Measurements from ENCODE around the gene LUZP1.

LUZP1 gene

DNA sequence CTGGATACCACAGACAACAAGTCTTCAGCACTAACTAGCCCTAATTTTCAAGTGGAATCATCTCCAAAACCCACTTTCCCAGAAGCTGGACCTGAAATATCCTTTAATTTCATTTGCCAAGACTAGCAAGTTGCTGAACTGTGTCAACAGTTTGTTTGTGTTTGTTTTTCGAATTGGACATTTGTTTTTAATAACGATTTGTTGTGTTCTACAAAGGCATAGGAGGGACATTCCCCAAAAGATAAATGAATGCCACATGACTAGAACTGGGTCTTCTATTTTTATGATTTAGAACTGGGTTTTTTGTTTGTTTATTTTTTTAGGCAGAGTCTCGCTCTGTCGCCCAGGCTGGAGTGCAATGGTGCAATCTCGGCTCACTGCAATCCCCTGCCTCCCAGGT lies 17.9 kb downstream of the LUZP1 start:
- DNase-seq: no peak

DNA sequence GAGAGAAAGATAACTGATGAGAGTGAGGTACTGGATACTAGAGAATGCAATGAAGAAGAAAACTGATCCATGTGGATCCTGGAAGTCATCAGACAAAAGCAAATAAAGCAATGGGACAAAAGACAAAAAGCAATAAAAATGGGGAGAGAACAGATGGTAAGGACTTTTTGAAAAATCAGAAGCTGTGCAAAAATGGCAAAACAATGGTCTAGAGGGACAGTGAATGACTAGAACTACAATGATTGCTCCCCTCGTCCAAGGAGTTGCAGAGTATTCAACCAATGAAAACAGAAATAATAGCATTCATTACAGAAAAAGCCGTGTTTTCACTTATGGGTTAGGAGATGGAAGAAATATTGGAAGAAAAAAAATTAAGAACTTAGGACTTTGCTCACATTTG lies 18.5 kb downstream of the LUZP1 start:
- no peak for DNase-seq

DNA sequence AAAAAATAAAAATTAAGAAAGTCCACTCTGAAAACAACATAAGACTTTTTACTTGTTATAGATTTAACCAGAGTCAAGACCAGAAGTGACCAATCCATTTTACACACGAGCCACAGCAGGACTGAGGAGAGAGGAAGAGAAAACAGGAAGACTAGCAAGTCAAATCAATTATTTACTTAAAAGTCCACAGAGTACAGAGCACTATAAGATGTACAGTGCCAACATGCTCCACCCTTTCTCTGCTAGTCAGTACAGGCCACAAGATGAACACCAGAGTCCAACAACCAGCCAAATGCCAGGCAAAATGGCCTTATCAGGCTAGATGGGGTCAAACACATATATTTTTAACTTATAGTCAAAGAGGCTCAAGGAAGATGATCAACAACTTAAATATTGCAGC lies 19.5 kb downstream of the LUZP1 start:
- DNase-seq: no peak

DNA sequence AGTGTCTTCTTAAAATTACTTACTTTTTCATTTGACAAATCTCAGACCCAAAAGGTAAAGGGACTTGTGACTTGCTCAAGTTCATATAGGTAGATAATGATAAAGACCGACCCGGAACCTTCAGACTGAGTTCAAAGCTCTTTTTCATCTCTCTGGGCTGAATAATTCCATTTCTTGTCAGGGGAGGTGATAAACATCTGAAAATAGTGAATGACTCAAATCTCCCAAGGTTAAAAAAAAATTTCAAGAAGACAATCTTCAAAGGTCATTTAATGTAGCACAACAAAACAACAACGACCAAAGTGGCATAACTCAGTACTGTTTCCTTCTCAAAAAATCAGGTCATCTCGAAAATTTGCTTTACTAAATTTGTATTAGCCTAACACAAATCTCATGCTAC lies 20.6 kb downstream of the LUZP1 start:
- DNase-seq: no peak

DNA sequence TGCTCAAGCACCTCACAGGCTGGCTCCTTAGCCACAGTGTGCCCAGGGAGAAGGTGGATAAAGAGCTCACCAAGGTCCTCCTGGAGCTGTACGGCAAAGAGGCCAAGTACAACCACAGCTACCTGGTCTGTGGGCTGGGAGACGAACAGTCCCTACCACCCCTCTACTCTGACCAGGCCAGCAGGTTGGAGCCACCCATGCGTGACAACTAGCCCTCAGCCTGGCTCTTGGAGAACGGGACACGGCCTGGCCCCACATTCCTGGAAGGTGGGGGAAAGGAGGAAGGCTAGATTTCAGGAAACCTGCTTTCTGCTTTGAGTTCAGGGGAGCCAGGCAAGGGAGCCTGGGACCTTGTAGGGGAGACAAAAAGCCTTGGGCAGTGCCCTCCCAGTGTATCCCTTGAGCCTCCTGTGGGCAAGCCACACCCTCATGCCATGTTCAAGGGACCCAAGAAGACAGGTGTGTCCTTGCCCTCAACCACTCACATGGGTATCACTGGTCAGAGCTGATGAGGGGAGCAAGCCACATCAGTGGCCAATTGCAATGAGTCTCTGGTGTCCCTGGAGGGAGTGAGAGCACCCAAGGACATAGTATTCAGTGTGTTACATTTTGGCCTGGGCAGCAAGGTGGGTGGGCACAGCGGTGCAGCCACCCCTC lies 27.6 kb downstream of the LUZP1 start:
- DNase-seq: no peak

DNA sequence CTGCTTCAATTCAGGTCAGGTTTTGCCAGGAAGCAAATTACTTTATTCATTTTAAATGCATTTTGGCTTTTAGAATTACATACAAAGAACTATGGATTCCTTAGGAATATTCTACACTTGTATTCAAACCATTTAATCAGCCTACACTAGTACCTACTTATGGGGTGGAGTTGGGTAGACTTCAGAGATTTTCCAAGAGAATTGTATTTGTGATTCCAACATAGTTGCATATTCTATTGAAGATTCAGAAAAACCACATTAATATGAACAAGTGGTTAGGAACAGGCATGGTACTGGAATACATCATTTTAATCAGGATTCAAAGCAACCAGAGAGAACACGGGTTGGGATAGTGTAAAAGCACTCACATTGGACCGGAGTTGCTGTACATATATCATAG lies 33.4 kb downstream of the LUZP1 start:
- DNase-seq: no peak

DNA sequence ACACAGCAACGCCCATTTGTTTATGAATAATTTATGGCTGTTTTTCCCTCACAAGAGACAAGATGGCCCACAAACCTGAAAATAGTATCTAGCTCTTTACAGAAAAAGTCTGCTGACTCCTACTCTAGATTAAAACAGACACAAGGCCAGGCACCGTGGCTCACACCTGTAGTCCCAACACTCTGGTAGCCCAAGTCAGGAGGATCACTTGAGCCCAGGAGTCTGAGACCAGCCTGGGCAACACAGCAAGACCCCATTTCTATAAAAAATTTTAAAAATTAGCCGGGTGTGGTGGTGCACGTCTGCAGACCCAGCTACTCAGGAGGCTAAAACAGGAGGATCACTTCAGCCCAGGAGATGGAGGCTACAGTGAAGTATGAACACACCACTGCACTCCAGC lies 34.6 kb downstream of the LUZP1 start:
- no peak for DNase-seq

DNA sequence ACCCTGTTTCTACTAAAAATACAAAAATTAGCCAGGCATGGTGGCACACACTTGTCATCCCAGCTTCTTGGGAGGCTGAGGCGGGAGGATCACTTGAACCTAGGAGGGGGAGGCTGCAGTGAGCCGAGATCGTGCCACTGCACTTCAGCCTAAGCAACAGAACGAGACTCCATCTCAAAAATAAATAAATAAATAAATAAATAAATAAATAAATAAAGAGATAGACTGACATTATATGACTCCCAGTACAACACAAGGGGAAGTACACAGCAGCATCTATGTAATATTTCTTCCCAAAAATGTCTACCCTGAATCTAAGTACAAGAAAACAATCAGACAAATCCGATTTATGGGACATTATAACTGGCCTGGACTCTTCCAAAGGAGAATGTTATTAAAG lies 35.1 kb downstream of the LUZP1 start:
- DNase-seq: no peak

DNA sequence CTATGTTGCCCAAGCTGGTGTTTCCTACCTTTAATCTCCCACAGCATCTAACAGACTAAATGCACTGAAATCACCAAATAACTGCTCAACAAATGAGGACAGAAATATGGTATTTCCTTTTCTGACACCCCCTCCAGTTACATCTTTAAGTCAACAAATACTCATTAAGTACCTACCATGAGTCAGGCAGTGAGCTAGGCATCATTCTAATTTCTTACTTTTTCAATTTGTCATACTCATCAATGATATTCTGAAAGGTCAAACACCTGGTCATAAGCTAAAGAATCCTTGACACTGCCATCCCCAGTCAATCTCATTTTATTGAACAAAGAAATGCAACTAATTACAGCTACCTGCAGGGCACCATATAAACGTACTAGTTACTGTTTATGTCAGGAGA lies 36.6 kb downstream of the LUZP1 start:
- DNase-seq: no peak

DNA sequence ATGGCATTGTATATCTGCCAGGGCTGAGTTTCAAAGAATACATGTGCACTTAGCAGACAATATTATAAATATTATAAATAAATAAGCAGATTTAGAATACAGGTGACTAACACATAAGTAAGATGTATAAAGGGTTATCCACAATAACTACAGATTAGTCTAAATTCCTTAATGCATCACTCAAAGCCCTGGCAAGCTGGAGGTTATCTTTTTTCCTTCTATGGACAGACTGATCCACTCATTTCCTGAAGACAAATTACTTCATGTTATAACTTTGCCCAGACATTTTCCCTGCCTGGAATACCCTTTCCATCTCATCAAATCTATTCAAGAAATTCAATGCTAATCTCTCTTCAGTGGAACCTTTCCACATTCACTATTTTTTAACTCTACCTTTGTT lies 38.8 kb downstream of the LUZP1 start:
- no peak for DNase-seq

DNA sequence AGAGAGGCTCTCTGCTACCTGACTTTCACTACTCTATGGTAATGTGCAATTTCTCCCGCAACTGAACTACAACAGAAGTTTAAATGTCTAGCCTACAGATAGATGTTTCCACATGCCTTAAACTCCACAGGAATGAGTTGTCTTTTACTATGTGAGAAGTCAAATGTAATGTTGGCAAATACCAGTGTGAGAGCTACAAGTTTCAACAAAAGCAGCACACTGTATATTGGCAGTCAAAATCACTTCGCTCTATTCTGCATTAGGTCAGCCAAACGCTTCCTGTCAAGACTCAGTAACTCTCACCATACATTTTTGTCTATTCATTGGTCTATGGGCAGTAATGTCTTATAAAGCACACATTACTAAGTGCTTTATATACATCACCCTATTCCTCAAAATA lies 41.9 kb downstream of the LUZP1 start:
- no peak for DNase-seq

DNA sequence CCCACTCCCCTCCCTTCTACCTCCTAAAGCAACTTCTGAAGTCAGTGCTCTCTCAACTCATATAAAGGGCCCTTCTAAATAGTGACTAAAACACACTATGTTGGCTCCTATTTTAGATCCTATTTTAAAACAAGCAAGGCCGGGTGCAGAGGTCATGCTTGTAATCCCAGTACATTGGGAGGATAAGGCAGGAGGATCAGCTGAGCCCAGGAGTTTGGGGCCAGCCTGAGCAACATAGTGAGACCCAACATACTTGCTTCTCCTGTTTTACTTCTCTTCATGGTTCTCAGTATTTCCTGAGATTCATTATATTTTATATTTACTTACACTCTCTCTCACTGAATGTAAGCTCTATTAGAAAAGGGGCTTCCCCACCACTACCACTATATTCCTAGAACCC lies 42.5 kb downstream of the LUZP1 start:
- no peak for DNase-seq

DNA sequence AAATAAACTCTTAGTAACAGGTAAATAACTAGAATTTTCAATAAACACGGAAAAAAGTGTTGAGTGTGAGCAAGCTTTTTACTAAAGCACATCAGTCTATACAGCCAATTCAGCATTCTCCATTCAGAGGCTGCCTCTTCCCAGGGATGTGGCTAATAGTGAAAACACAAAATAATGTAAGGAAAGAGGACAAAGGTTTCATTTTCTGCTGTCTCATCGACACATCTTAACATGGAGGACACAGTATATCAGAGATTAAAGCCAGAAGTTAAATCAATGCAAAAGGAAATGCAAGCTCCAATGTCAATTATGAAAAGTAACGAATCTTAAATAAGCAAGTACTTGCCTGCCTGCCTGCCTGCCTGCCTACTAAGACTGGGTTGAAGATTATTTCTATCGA lies 43.2 kb downstream of the LUZP1 start:
- no peak for DNase-seq

DNA sequence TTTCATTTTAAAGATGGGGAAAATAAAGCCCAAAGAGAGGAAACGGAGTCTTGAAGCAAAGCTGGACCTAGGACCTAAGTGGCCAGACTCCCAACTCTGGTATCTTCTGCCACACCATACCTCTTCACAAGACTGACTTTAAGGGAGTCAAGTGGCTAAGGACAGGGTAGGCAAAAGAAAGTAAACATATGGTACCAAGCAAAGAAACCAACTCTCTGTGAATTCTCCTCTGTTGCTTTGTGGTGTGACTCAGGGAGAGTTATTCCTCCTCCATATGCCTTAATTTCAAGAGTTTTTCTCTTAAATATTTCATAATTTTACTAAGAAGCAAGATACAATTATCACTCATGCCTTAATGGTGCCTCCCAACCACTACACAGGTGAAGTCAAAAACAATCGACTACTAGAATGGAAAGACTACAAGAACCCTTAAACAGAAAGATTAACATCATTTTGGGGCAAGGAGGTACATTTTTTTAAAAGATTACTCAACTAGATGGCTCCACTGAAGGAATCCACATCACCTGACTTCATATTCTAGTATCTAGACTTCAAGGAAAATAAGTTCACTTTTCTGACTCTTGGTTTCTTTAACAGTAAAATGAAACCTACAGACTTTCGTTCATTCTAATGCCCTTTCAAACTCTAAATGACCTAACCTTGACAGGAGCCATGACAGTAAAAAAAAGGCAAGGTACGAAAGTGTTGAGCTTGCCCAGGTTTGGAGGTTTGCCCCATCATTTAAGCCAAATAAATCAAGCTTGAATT lies 44.2 kb downstream of the LUZP1 start:
- no peak for DNase-seq

DNA sequence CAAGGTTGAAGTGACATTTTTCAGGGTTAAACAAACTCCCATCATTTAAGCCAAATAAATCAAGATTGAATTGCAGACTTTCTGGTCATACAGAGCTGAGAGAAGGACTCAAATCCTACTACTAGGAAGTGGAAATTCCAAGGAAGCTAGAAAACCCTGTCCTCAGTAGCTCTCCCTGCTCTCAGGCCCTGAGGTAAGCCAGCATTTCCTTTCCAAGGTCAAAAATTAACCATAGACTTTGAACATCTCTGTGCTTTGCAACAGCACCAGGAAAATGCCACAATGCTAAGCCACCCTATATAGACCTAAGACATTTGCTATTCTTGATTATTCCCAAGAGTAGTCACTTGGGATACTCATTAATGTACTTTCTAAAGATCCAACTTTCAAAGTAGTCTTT lies 45.1 kb downstream of the LUZP1 start:
- DNase-seq: no peak

DNA sequence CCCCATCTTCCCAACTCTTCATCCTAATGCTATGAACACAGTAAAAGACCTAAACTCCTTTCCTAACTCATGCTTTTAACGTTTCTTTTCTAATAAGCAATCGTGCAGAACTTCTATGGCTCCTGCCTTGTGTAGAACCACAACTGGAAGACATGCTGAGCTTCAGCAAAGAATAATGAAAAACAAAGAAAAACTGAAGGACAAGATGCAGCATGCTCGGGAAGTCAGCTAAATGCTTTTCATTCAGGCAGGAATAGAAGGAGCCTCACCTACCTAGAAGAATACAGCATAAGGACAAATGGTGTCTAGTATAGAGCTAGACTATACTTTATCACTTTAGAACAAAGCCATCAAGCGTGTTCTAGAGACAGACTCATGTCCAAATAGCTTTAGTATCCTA lies 45.9 kb downstream of the LUZP1 start:
- DNase-seq: no peak

DNA sequence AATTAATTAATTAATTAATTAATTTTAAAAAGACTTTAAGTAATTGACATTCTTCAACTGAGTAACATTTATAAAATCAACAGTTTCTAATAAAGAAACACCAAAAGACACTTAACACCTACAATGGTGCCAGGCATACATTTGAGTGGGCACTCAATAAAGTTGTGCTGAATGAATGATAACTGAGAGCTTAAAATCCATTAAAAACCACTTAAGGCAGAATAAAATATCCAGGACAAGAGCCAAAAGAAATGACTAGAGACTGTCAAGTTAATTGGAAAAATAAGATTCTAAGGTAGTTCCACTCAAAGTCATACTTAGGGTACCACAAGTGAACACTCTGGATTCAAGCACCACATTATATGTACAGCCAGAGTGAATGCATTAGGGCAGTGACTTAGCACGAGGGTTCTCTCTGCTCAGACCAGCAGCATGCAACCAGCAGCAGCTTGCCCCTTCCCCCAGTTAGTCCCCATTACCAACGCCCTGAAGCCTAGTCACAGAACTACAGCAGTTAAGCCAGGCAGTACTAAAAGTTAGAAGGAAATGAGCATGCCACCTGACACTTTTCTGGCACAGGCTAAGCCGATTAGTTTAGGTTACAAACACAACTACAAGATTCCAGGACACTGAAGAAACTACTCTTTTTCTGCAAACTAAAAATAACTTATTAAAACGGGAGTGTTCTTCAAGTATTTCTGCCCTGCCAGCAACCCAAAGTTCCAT lies 46.5 kb downstream of the LUZP1 start:
- no peak for DNase-seq

DNA sequence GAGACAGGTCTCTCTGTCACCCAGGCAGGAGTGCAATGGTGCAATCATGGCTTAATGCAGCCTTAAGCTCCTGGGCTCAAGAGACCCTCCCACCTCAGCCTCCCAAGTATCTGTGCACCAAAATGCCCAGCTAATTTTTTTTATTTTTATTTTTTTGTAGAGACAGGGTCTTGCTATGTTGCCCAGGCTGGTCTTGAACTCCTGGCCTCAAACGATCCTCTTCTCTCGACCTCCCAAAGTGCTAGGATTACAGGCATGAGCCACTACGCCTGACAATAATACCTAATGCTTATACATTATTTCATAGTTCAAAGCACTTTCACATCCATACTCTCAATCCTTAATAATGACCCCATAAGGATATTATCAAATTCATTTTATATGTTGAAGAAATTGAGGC lies 48.3 kb downstream of the LUZP1 start:
- no peak for DNase-seq

DNA sequence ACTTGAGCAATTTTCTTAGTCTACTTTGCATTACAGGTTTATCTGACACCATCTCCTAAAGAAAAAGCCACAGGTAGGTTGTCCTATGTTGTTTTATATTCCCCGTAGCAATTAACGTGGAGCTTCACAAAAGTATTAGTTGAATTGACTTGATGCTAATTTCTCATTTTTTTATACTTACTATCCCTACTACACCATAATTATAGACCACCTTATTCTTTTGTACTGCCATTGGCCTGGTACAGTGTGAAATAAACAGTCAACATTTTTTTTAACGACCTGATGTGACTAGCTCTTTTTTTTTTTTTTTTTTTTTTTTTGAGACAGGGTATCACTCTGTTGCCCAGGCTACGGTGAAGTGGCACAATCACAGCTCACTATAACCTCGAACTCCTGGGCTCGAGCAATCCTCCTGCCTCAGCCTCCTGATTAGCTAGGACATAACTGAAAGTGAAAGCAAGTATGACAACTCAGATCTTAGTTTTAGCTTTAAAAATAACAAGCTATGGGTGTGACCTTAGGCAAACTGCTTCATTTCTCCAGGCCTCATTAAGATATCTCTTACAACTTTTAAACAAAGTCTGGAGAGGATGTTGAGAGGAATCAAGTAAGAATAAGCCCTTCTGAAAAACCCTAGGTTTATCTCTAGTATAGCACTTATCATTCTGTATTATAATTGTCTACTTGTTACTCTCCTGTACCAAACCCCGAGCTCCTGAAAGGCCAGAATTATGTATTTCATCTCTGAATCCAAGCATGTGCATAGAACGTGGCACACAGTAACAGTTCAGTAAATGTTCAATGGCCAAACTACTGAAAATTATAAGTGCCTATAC lies 49.5 kb downstream of the LUZP1 start:
- DNase-seq: no peak

DNA sequence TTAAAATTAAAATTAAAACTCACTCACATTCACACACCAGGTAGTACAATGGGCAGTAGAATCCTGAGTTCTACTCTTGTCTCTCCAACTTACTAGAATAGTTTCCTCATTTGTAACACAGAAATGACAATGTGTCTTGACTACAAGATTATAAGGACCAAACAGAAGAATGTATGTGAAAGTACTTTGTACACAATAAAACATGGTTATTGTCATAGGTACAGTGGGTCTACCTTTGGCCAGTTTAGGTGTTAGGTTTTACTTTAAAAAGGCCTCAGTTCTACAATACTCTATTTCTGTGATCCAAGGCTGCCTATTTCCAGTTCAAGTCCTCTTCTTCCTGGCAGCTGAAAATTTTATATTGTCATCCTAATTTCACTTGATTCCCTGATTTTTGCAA lies 50.2 kb downstream of the LUZP1 start:
- no peak for DNase-seq

DNA sequence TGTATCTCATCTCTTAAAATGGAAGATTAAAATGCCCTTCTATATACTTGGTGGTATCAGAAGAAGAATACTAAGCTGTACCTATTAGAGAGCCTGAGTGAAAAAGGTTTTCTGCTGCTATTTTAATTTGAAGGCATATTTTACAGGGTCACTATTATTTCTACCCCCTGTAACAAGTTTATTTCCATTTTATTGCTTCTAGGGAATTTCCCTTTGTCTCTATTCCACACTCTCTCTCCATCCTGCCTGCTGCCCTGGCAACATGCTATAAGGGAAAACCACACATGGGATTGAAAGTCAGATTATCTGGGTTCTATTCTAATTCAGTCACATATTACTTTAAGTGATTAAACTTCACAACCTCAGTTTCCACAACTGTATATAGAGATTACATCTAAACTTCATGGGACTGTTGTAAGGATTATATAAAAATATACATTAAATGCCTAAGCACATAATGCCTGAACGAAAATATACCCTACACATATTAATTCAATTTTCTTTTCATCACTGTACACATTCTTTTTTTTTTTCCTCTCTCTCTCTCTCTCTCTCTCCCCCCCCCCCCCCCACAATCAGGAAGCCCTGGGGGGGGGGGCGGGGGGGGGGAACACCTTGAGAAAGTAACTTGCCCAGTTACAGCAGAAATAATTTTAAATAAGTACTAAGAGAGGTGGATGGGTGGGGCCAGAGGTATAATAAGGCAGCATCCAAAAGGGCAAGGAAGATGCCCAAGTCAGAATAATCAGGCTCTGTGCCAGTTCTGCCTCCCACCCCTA lies 51.5 kb downstream of the LUZP1 start:
- DNase-seq: no peak

DNA sequence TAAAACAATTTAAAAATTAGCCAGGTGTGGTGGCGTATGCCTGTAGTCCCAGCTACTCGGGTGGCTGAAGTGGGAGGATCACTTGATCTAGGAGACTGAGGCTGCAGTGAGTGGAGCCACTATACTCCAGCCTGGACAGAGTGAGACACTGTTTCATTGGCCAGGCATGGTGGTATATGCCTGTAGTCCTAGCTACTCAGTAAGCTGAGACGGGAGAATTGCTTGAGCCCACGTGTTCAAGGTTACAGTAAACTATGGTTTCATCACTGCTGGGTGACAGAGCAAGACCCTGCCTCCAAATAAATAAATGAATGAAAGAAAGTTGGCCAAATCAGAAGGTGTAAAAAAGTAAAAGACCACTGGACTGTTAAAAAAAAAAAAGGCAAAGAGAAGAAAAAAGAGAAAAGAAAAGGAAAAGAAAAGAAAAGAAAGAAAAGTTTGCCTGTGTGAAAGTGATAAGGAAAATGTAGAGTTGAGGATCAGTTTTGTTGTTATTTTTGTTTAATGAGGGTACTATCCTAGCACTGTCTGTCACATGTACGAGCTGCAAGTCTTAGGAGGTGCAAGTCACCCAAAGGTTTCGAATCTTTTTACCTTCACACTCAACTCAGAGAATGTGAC lies 52.3 kb downstream of the LUZP1 start:
- no peak for DNase-seq

Data from stimulated activated CD8-positive, alpha-beta memory T cell treated with anti-CD3 and anti-CD28 coated beads, Interleukin-4, amount 100 ng/mL, for 48 hours (primary cell).